KMS-11 (cell line): ENCODE results near the gene MDFI.

Experiments
- H2AFZ ChIP-seq: fragments of 200-600 bp; sonication (generic); 2 replicates; pipeline ENCODE4 v1.6.1; 2016; ENCODE audit warnings: antibody characterized with exemption, mixed run types, low read depth
- H3K27ac ChIP-seq: fragments of 200-600 bp; sonication (generic); 2 replicates; pipeline ENCODE4 v1.6.1; 2016; ENCODE audit warnings: mild to moderate bottlenecking, mixed run types
- H3K27me3 ChIP-seq: fragments of 200-600 bp; sonication (generic); 2 replicates; pipeline ENCODE4 v1.6.1; 2017; ENCODE audit warnings: mild to moderate bottlenecking, low read depth, mixed run types, moderate library complexity; ENCODE audit not compliant: insufficient read depth
- H3K36me3 ChIP-seq: fragments of 200-600 bp; sonication (generic); 2 replicates; pipeline ENCODE4 v1.6.1; 2017; ENCODE audit warnings: mild to moderate bottlenecking, mixed run types; ENCODE audit not compliant: insufficient read depth
- H3K4me1 ChIP-seq: fragments of 200-600 bp; sonication (generic); 2 replicates; pipeline ENCODE4 v1.6.1; 2016; ENCODE audit warnings: mild to moderate bottlenecking, low read depth, mixed run types; ENCODE audit not compliant: poor library complexity, severe bottlenecking
- H3K4me2 ChIP-seq: fragments of 200-600 bp; sonication (generic); 2 replicates; pipeline ENCODE4 v1.7.0; 2016; ENCODE audit warnings: mild to moderate bottlenecking, mixed run types
- H3K4me3 ChIP-seq: fragments of 200-600 bp; sonication (generic); IDR thresholded peaks from 2 replicates; pipeline ENCODE4 v1.6.1; 2017; ENCODE audit warnings: low read depth, low read length, mixed read lengths; ENCODE audit not compliant: insufficient read depth
- H3K79me2 ChIP-seq: fragments of 200-600 bp; sonication (generic); 2 replicates; pipeline ENCODE4 v1.6.1; 2016; ENCODE audit warnings: low read depth, mixed run types; ENCODE audit not compliant: insufficient read depth
- H3K9ac ChIP-seq: fragments of 200-600 bp; sonication (generic); 2 replicates; pipeline ENCODE4 v1.6.1; 2016; ENCODE audit warnings: mild to moderate bottlenecking, mixed run types
- H4K20me1 ChIP-seq: fragments of 200-600 bp; sonication (generic); 2 replicates; pipeline ENCODE4 v1.6.1; 2016; ENCODE audit warnings: mild to moderate bottlenecking, mixed run types; ENCODE audit not compliant: insufficient read depth
- TF ChIP-seq, protein P1 (sequence below): fragments of 200-600 bp; sonication (generic); conservative IDR thresholded peaks from 2 replicates; pipeline ENCODE4 v1.6.1; 2017; ENCODE audit warnings: low read depth, mild to moderate bottlenecking, antibody characterized with exemption, low read length, moderate library complexity, mixed read lengths

MDFI gene

DNA sequence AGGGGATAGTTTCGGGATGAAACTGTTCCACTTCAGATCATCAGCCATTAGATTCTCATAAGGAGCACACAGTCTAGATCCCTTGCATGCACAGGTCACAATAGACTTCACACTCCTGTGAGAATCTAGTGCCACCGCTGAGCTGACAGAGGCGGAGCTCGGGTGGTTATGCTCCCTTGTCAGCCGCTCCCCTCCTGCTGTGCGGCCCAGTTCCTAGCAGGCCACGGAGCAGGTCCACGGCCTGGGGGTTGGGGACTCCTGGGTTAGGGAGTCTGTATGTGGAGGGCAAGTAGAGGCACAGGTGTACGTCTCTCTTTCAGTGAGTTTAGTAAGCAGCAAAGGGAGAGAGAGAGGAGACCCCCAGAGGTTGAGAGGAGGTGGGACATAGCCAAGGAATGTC is 30.5 kb upstream of the MDFI start:
- Histone ChIP-seq H3K36me3 (no peaks in the 10 kb centered on the region), H3K9ac (no peak overlapping the region), H2AFZ (no peak overlapping the region), H3K79me2 (no peaks in the 10 kb centered on the region), H3K27me3 (no peaks in the 10 kb centered on the region; the same call in 1 of the 2 replicates), H3K27ac (no peak overlapping the region), H3K4me2 (no peak overlapping the region), H3K4me1 (no peaks in the 10 kb centered on the region), H3K4me3 (no peak overlapping the region), H4K20me1 (no peaks in the 10 kb centered on the region)
- TF ChIP-seq, protein P1, sequence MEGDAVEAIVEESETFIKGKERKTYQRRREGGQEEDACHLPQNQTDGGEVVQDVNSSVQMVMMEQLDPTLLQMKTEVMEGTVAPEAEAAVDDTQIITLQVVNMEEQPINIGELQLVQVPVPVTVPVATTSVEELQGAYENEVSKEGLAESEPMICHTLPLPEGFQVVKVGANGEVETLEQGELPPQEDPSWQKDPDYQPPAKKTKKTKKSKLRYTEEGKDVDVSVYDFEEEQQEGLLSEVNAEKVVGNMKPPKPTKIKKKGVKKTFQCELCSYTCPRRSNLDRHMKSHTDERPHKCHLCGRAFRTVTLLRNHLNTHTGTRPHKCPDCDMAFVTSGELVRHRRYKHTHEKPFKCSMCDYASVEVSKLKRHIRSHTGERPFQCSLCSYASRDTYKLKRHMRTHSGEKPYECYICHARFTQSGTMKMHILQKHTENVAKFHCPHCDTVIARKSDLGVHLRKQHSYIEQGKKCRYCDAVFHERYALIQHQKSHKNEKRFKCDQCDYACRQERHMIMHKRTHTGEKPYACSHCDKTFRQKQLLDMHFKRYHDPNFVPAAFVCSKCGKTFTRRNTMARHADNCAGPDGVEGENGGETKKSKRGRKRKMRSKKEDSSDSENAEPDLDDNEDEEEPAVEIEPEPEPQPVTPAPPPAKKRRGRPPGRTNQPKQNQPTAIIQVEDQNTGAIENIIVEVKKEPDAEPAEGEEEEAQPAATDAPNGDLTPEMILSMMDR, result no peak

- Histone ChIP-seq H4K20me1 (no peaks in the 10 kb centered on the region), H3K27me3 (no peaks in the 10 kb centered on the region; the same call in 1 of the 2 replicates), H3K27ac (no peak overlapping the region), H3K79me2 (no peaks in the 10 kb centered on the region), H3K4me3 (no peak overlapping the region), H3K36me3 (no peaks in the 10 kb centered on the region), H3K9ac (no peak overlapping the region), H3K4me1 (no peaks in the 10 kb centered on the region), H3K4me2 (no peak overlapping the region), H2AFZ (no peak overlapping the region)
- TF ChIP-seq, protein P1, result no peak
Observed at GRCh38 chr6:41608443-41609151, 29.7 kb upstream of the MDFI start.

- Histone ChIP-seq H3K4me1 (no peaks in the 10 kb centered on the region), H3K79me2 (no peaks in the 10 kb centered on the region), H3K4me3 (no peak overlapping the region), H2AFZ (no peak overlapping the region), H3K9ac (no peak overlapping the region), H3K27me3 (no peaks in the 10 kb centered on the region; the same call in 1 of the 2 replicates), H3K4me2 (no peak overlapping the region), H4K20me1 (no peaks in the 10 kb centered on the region), H3K36me3 (no peaks in the 10 kb centered on the region), H3K27ac (no peak overlapping the region)
- TF ChIP-seq, protein P1, result no peak
Observed at GRCh38 chr6:41614715-41615114, 23.6 kb upstream of the MDFI start.

DNA sequence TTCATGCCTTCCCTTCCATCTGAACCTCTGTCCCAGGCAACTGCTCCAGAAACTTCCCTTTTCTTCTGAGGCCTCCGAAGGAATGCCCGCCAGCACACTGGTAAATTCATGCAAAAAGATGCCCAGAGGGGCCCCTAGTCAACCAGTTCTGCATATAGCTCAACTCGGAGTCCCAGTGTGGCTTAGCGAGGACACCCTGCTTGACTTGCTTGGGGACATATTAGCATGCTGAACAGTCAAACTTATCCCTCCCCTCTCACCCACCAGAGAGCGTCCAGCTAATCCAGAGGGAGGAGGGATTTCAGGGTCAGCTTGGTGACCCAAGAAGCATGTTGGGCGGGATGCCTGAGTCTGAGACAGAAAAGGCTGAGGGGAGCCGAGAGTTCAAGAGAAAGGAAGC is 23.0 kb upstream of the MDFI start:
- Histone ChIP-seq H2AFZ (no peak overlapping the region), H3K4me1 (no peaks in the 10 kb centered on the region), H3K4me2 (no peak overlapping the region), H3K27ac (no peak overlapping the region), H3K79me2 (no peaks in the 10 kb centered on the region), H3K9ac (no peak overlapping the region), H3K4me3 (no peak overlapping the region), H3K36me3 (no peaks in the 10 kb centered on the region), H3K27me3 (no peaks in the 10 kb centered on the region; the same call in 1 of the 2 replicates), H4K20me1 (no peaks in the 10 kb centered on the region)
- TF ChIP-seq, protein P1, result no peak
